HAP-1 (cell line): Measurements from ENCODE around the gene PTCD1.

ENCODE experiments used
- DNase-seq, 2 experiments: peaks; one replicate each; pipeline ENCODE4 v3.0.0-alpha.2; 2016 to 2020; ENCODE audit warnings: low spot score in 2 of 2
- H3K27me3 ChIP-seq: fragments of 250-450 bp; sonication (Bioruptor Pico); 2 replicates; pipeline ENCODE4 v1.5.1; 2020; ENCODE audit warnings: low read depth, mild to moderate bottlenecking, moderate library complexity
- H3K36me3 ChIP-seq: fragments of 250-450 bp; sonication (Bioruptor Pico); replicated peaks from 2 replicates; pipeline ENCODE4 v1.5.1; 2020; ENCODE audit warnings: mild to moderate bottlenecking
- H3K4me1 ChIP-seq: fragments of 250-450 bp; sonication (Bioruptor Pico); 2 replicates; pipeline ENCODE4 v1.5.1; 2020; ENCODE audit warnings: mild to moderate bottlenecking
- H3K4me3 ChIP-seq: fragments of 250-450 bp; sonication (Bioruptor Pico); 2 replicates; pipeline ENCODE4 v1.5.1; 2020; ENCODE audit warnings: mild to moderate bottlenecking, moderate library complexity
- H3K9me3 ChIP-seq: fragments of 250-450 bp; sonication (Bioruptor Pico); 2 replicates; pipeline ENCODE4 v1.5.1; 2020; ENCODE audit warnings: mild to moderate bottlenecking, moderate library complexity
- in situ Hi-C: fragments of 300-500 bp; cut with MboI; formaldehyde crosslinking; loops from 3 replicates; pipeline ENCODE4 v1.14.3; 2020; ENCODE audit warnings: low sequenced_read_pairs, inconsistent platforms, mixed read lengths

PTCD1 gene

DNA sequence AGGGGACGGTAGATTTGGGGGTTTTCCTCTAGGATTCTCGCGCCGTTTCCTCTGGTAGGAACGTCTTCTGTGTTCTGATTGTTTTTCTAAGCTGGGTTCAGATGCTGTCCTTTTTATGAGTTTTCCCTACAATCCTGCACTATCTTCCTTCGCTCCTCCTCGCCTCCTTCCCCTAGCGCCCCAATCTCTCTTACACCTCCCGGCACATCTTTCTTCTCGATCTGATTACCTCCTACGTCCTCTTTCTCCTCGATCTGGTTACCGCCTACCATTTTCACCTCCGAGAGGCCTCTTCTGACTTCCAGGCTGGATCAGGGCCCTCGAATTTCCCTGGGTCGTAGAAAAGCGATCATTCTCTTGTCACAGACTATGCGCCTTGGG, 29.4 kb downstream of the PTCD1 start:
- Histone ChIP-seq H3K27me3 (no peaks in the 10 kb centered on the region), H3K4me1 (peaks cover 12% of the 10 kb centered on the region), H3K4me3 (peak overlapping the region; percentile 97), H3K9me3 (no peaks in the 10 kb centered on the region), H3K36me3 (peaks cover 40% of the 10 kb centered on the region)
- in situ Hi-C loops, result no loop called here
- no peak for DNase-seq

- Histone ChIP-seq H3K4me1 (peaks cover 12% of the 10 kb centered on the region), H3K9me3 (no peaks in the 10 kb centered on the region), H3K4me3 (peak within 1 kb of the TSS; percentile 97), H3K36me3 (peaks cover 45% of the 10 kb centered on the region), H3K27me3 (no peaks in the 10 kb centered on the region)
- in situ Hi-C loops, result no loop called here
- peak; percentile 93 to 94 for DNase-seq
These were observed 30.0 kb downstream of the PTCD1 start, which contains the start of the genes BUD31 and PDAP1 for GRCh38 chr7:99408379-99409191. Gene BUD31 (plus strand): TSS chr7:99408969. CDS start chr7:99411093, 2,124 bp downstream. Gene PDAP1 (minus strand): TSS chr7:99408597. CDS start chr7:99408548, 49 bp downstream.

GRCh38 chr7:99407872-99408378, 30.7 kb downstream of the PTCD1 start:
- peaks cover 46% of the 10 kb centered on the region for H3K36me3 ChIP-seq

GRCh38 chr7:99406557-99406956, 32.0 kb downstream of the PTCD1 start:
- H3K4me3 ChIP-seq, result peak overlapping the region; percentile 97
- no peaks in the 10 kb centered on the region for H3K27me3 ChIP-seq
- peaks cover 12% of the 10 kb centered on the region for H3K4me1 ChIP-seq
- peaks cover 47% of the 10 kb centered on the region for H3K36me3 ChIP-seq
- no peaks in the 10 kb centered on the region for H3K9me3 ChIP-seq
- no peak for DNase-seq
- in situ Hi-C loops, result no loop called here

More at GRCh38 chr7:99407872-99408378, 30.7 kb downstream of the PTCD1 start:
- DNase-seq, result peak; percentile 32 to 42
- Histone ChIP-seq H3K4me3 (peak overlapping the region; percentile 97), H3K4me1 (peaks cover 12% of the 10 kb centered on the region), H3K27me3 (no peaks in the 10 kb centered on the region), H3K9me3 (no peaks in the 10 kb centered on the region)
- in situ Hi-C loops, result no loop called here

- Histone ChIP-seq H3K27me3 (no peaks in the 10 kb centered on the region), H3K4me1 (peaks cover 10% of the 10 kb centered on the region), H3K4me3 (no peak overlapping the region), H3K36me3 (peaks cover 49% of the 10 kb centered on the region), H3K9me3 (no peaks in the 10 kb centered on the region)
- in situ Hi-C loops, result no loop called here
- DNase-seq, result no peak
These were observed 33.6 kb downstream of the PTCD1 start for GRCh38 chr7:99404977-99405320.

DNA sequence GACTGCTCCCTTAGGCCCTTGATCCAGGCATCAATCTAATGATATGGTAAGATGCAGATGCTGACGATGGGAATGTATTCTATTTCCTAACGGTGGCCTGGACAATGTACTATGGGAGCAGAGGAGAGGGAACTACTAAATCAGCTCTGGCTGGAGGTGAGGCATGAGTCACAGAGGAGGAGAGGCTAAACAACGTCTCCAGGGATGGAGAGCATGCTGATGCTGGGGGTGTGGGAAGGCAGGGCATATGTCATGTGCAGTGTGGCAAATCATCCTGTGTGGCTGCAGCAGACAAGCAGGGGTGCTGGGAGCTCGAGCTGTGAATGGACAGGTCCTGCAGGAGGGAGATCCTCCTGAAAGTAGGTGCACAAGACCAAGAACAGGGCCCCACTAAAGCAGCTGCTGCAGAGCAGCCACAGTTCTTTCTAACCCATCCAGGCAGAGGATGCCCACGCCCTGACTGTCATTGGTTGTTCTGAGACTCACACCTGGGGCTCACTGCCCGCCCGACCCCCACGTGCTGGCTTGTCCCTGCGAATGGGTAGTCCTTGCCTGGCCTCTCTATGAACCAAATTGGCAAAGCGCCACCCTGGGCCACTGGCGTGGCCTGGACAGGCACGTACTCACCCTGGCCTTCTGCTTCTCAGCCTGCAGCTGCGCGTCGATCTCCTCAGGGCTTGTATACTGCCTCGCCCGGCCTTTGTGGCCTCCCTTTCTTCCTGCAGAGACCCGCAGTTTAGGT, 34.2 kb downstream of the PTCD1 start:
- H3K4me3 ChIP-seq, result no peak overlapping the region
- no peak for DNase-seq
- no peaks in the 10 kb centered on the region for H3K9me3 ChIP-seq
- in situ Hi-C loops, result no loop called here
- peaks cover 7% of the 10 kb centered on the region for H3K4me1 ChIP-seq
- peaks cover 52% of the 10 kb centered on the region for H3K36me3 ChIP-seq
- H3K27me3 ChIP-seq, result no peaks in the 10 kb centered on the region

DNA sequence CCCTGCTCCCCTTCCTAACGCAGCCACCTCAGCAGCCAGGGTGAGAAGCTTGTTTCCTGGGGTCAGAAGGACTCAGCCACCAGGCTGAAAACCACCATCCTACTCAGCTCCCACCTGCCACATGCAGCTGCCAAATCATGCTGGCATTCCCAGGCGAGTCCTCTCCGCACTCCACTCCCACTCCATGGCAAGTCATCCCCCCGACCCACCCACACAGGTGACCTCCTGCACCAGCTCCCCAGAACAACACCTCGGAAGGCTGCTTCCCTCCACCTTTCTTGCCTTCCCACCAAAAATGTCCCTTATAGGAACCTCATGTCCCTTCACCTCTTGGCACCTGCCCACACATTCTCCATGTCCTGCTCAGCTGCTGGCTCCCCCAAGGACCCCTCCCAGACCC, 34.8 kb downstream of the PTCD1 start:
- peaks cover 59% of the 10 kb centered on the region for H3K36me3 ChIP-seq

GRCh38 chr7:99402854-99403253, 35.7 kb downstream of the PTCD1 start:
- H3K4me3 ChIP-seq, result no peak overlapping the region
- in situ Hi-C loops, result no loop called here
- no peak for DNase-seq
- H3K36me3 ChIP-seq, result peaks cover 66% of the 10 kb centered on the region
- H3K9me3 ChIP-seq, result no peaks in the 10 kb centered on the region
- H3K4me1 ChIP-seq, result peaks cover 7% of the 10 kb centered on the region
- no peaks in the 10 kb centered on the region for H3K27me3 ChIP-seq

More for the DNA sequence above, 34.8 kb downstream of the PTCD1 start:
- in situ Hi-C loops, result no loop called here
- no peaks in the 10 kb centered on the region for H3K9me3 ChIP-seq
- H3K4me3 ChIP-seq, result no peak overlapping the region
- no peaks in the 10 kb centered on the region for H3K27me3 ChIP-seq
- DNase-seq, result no peak
- H3K4me1 ChIP-seq, result peaks cover 7% of the 10 kb centered on the region

DNA sequence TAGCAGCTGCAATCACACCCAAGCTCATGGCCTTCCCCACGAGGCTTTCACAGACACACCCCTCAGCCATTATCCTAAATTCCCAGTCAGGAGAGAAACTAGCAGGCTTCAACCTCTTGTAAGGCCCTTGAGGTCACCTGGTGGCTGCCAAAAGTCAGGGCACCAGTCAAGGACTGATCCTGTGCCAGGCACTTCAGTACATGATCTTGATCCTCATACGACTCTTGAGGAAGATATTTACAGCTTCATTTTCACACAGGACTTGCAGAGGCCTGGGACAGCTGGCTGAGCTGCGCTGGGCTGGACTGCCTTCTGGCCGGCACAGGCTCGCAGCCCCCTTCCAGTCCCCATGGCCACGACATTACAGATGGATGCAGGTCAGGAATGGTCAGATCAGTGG, 39.0 kb downstream of the PTCD1 start:
- Histone ChIP-seq H3K4me3 (no peak overlapping the region), H3K9me3 (no peaks in the 10 kb centered on the region), H3K36me3 (peaks cover 92% of the 10 kb centered on the region), H3K27me3 (no peaks in the 10 kb centered on the region), H3K4me1 (no peaks in the 10 kb centered on the region)
- in situ Hi-C loops, result no loop called here
- DNase-seq, result no peak

- H3K9me3 ChIP-seq, result no peaks in the 10 kb centered on the region
- no peaks in the 10 kb centered on the region for H3K27me3 ChIP-seq
- DNase-seq, result no peak
- in situ Hi-C loops, result no loop called here
- H3K36me3 ChIP-seq, result peaks cover 88% of the 10 kb centered on the region
- H3K4me3 ChIP-seq, result no peak overlapping the region
- no peaks in the 10 kb centered on the region for H3K4me1 ChIP-seq
These were observed 39.6 kb downstream of the PTCD1 start for GRCh38 chr7:99398891-99399445.

GRCh38 chr7:99397297-99397983, 41.2 kb downstream of the PTCD1 start:
- no peaks in the 10 kb centered on the region for H3K4me1 ChIP-seq
- DNase-seq, result no peak

DNA sequence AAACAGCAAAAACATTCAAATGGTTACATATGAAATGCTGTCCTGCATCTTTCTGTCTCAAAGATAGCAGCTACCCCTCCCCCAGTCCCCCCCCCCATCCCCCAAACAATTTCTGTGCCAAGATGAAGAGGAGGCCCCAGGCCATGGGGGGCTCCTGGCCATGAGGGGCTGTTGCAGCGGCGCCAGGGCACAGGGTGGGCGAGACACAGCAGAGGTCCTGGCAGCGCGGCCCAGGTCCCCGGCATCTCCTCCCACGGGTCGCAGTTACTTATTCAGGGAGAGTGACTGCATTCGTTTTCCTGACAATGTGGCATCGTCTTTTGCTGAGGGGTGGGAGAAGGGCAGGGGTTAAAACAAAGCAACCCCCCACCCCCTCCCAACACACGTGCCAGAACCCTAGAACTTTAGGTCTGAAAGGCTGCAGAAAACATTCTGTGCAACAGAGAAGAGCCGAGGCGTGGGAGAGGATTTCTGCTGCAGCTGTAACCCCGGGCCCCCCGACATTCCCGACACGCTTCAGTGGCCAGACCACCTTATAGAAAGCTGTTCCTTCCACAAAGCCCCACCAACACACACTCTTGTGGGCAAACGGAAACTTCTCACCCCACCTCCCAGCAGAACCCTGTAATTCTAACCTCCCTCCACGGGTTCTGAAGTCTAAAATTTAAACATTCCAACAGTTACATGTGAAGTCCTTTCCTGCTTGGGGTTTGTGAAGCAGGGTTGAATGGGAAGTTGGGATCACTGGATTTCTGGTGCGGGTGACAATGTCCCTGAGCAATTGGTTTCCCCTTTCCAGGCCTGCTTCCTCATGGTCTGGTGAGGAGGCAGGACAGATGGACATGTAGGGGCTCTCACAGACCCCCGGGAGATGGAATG, 41.9 kb downstream of the PTCD1 start:
- no peaks in the 10 kb centered on the region for H3K4me1 ChIP-seq
- in situ Hi-C loops, result no loop called here
- H3K36me3 ChIP-seq, result peaks cover 90% of the 10 kb centered on the region
- no peaks in the 10 kb centered on the region for H3K9me3 ChIP-seq
- no peaks in the 10 kb centered on the region for H3K27me3 ChIP-seq
- H3K4me3 ChIP-seq, result no peak overlapping the region
- no peak for DNase-seq

More at GRCh38 chr7:99397297-99397983, 41.2 kb downstream of the PTCD1 start:
- Histone ChIP-seq H3K36me3 (peaks cover 90% of the 10 kb centered on the region), H3K4me3 (no peak overlapping the region), H3K9me3 (no peaks in the 10 kb centered on the region), H3K27me3 (no peaks in the 10 kb centered on the region)
- in situ Hi-C loops, result no loop called here
